Aorta (tissue), 5 donors: ENCODE data around the gene PPP6R3. TPM values are rescaled to one million over a fixed set of nuclear protein-coding genes. Genes with fewer than 3 reads are reported as not detected.
"Not testable (repeated sequence)": the region's sequence is repeated elsewhere in the genome, so short reads cannot be mapped to it uniquely, and the experiment has no call there.

Experiments used
- ATAC-seq: fragments of 200-7000 bp; cut with Tn5 transposase; one replicate; pipeline ENCODE4 v1.9.1; 2022; ENCODE audit warnings: moderate library complexity; ENCODE audit not compliant: low FRiP score
- DNase-seq, 2 donors: peaks; one replicate each; pipeline ENCODE4 v3.0.0-alpha.2; 2020
- H3K27ac ChIP-seq, 2 donors: one replicate each; pipeline ENCODE4 v1.5.1; 2013; ENCODE audit warnings: low read length in 2 of 2, mild to moderate bottlenecking in 2 of 2, moderate library complexity in 2 of 2, control low read depth in 1 of 2, inconsistent platforms in 1 of 2, low read depth in 1 of 2
- H3K27me3 ChIP-seq, 2 donors: one replicate each; pipeline ENCODE4 v1.6.1; 2013; ENCODE audit warnings: control low read depth in 1 of 2, low read length in 1 of 2, mild to moderate bottlenecking in 1 of 2, moderate library complexity in 1 of 2; ENCODE audit not compliant: insufficient read depth in 2 of 2, control insufficient read depth in 1 of 2
- H3K36me3 ChIP-seq, 2 donors: one replicate each; pipeline ENCODE4 v1.6.1; 2013; ENCODE audit warnings: control low read depth in 1 of 2, low read length in 1 of 2, mild to moderate bottlenecking in 1 of 2; ENCODE audit not compliant: insufficient read depth in 2 of 2, control insufficient read depth in 1 of 2
- H3K4me1 ChIP-seq, 2 donors: one replicate each; pipeline ENCODE4 v1.6.1; 2013; ENCODE audit warnings: low read length in 2 of 2, control low read depth in 1 of 2, mild to moderate bottlenecking in 1 of 2, moderate library complexity in 1 of 2; ENCODE audit not compliant: insufficient read depth in 2 of 2, control insufficient read depth in 1 of 2
- H3K4me3 ChIP-seq, 2 donors: one replicate each; pipeline ENCODE4 v1.5.1; 2013; ENCODE audit warnings: low read length in 2 of 2, control low read depth in 1 of 2, mild to moderate bottlenecking in 1 of 2
- H3K9me3 ChIP-seq: one replicate; pipeline ENCODE4 v1.6.1; 2013; ENCODE audit warnings: mild to moderate bottlenecking, low read length; ENCODE audit not compliant: control insufficient read depth
- WGBS, 2 donors: extraction: QIAGEN DNeasy Blood & Tissue Kit; methylation state at CpG; one replicate each; pipeline ENCODE4 v1.1.7; 2013; 5-methylcytosine and 5-hydroxymethylcytosine counted together
- intact Hi-C, 2 donors: fragments of 100-400 bp; cut with DNase I; formaldehyde crosslinking; loops; one replicate each; pipeline versions ENCODE4 v1.14.2 to v1.15.0; 2022
- polyA plus RNA-seq, 2 donors: library from polyadenylated mRNA; stranded (reverse); fragments of 200-250 nt; gene quantifications; one replicate each; pipeline ENCODE4 v1.2.3, GENCODE V29; 2013
- total RNA-seq, 2 donors: library from RNA; stranded (reverse); fragmentation: NEBNext Ultra II Directional; extraction: Animal tissue kit (Norgen Biotek cat#: 25700); gene quantifications; one replicate each; pipeline ENCODE4 v1.2.1, GENCODE V29; 2021
- donor health status: healthy with polysubstance abuse.
- donor health status: Bipolar disorder and iron deficiency.
- donor health status: DM: no; HTN: no; CAD: no.
- donor health status: DM: no; HTN: no; CAD: no.
- donor health status: DM: yes; HTN: yes; CAD: no.

The PPP6R3 gene
- total and polyA plus RNA-seq, 4 donors = 18.8 to 109 (median 65.4) TPM

DNA sequence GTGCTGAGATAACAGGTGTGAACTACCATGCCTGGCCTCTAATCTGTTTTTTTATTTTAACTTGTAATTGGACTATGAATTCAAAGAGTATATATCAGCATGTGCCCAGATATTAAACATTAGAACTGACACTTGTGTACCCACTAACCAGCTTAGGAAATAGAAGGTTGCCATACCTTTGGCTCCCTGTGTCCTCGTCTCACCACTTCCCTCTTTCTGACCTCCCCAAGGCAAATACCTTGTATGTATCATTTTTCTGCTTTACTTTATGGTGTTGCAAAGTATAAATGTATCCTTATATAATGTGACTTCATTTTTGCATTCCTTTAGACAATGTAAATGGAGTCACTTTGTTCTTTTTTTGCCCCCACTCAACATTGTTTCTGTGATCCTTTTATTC, 9.1 kb downstream of the PPP6R3 start:
- peaks cover 10 to 11% of the 10 kb centered on the region in 2 donors for H3K4me1 ChIP-seq
- H3K9me3 ChIP-seq = no peaks in the 10 kb centered on the region
- intact Hi-C loops = loop anchor here in 1 of 2 donors (10.0 kb wide), 1 partner anchor 105 kb away; no protein-coding TSS in a partner anchor
- DNase-seq (no peak), ATAC-seq (no peak)
- no peaks in the 10 kb centered on the region for H3K36me3 ChIP-seq
- 85 to 88% methylated on average over 1 of the region's 1 CpG for WGBS, 2 donors
- no peaks in the 10 kb centered on the region for H3K27me3 ChIP-seq
- no peak overlapping the region for H3K4me3 ChIP-seq
- H3K27ac ChIP-seq = no peak overlapping the region

- Histone ChIP-seq H3K27me3 (no peaks in the 10 kb centered on the region), H3K9me3 (no peaks in the 10 kb centered on the region), H3K4me1 (peaks cover 9 to 10% of the 10 kb centered on the region in 2 donors), H3K36me3 (no peaks in the 10 kb centered on the region), H3K27ac (no peak overlapping the region), H3K4me3 (no peak overlapping the region)
- DNase-seq (peak in 1 of 2 donors; percentile 59), ATAC-seq (no peak)
- 90 to 93% methylated on average over 4 of the region's 4 CpGs for WGBS, 2 donors
- intact Hi-C loops = no loop called here
Measured at GRCh38 chr11:68470304-68470811, 9.8 kb downstream of the PPP6R3 start.

DNA sequence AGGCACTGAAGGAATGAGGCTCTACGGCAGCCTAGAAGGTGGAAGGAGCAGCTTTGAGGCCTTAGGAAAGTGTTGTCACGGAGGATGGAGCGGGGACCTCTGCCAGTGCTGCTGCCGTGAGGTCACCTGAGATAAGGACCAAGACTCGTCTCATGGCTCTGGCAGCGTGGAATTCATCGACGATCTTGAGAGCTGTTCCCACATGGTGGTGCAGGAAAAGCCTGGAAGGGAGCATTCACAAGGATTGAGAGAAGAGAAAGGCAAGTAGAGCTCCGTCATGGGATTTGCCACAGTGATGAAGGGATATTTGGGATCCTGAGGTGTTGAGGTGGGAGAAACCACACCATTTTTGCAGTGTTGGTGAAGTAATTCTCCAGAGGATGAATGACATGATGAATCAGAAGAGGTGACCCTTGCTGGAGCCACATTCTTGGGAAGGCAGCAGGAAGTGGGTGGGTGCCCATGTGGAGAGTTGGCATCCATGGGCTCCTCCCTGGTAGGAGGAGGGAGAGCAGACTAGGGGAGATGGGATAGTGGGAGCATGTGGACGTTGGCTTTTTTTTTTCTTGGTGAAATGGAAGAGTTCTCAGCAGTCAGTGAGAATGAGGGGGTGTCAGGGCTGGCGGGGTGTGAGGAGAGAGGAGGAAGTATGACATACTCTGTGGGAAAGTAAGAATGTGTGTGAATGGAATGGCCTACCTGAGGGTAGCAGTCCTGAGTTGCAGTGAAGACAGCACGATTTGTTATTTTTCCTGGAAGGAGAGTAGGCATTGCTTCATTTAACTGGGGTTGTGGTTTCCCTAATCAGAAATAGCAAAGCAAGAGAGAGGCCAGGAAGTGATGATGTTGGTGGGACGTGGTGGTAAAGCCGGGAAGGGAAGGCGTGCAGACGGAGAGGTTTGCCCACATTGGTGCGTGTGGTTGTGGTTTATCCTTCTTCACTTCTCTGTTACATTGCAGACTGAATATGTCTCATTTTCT, 11.1 kb downstream of the PPP6R3 start:
- no peak for ATAC-seq
- DNase-seq = peak; percentile 45 to 67
- Histone ChIP-seq H3K27ac (no peak overlapping the region), H3K4me3 (no peak overlapping the region), H3K9me3 (no peaks in the 10 kb centered on the region), H3K36me3 (no peaks in the 10 kb centered on the region), H3K4me1 (peaks cover 8 to 10% of the 10 kb centered on the region in 2 donors), H3K27me3 (no peaks in the 10 kb centered on the region)
- intact Hi-C loops = no loop called here
- 70 to 71% methylated on average over 17 of the region's 17 CpGs for WGBS, 2 donors

DNA sequence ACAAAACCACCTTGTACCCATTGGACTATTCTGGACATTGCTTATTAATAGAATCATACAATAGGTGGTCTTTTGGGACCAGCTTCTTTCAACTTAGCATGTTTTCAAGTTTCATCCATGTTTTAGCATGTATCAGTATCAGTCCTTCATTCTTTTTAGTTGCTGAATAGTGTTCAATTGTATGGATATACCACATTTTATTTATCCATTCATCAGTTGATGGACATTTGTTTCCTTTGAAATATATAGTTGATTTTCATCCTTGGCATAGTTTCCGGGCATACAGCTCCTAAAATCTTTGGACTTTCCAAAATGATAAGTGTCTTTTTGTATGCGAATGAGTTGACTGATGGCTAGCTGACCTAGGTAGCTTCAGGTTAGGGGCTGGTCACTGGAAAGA, 12.2 kb downstream of the PPP6R3 start:
- no peak overlapping the region for H3K4me3 ChIP-seq
- H3K27ac ChIP-seq = no peak overlapping the region
- intact Hi-C loops = no loop called here
- WGBS, 2 donors = 93% methylated on average over 2 of the region's 2 CpGs
- H3K9me3 ChIP-seq = no peaks in the 10 kb centered on the region
- H3K4me1 ChIP-seq = peaks cover 8 to 10% of the 10 kb centered on the region in 2 donors
- H3K27me3 ChIP-seq = no peaks in the 10 kb centered on the region
- ATAC-seq = no peak
- no peak for DNase-seq
- no peaks in the 10 kb centered on the region for H3K36me3 ChIP-seq

GRCh38 chr11:68473693-68474092, 13.1 kb downstream of the PPP6R3 start:
- ATAC-seq (no peak), DNase-seq (no peak)
- Histone ChIP-seq H3K4me3 (no peak overlapping the region), H3K27ac (no peak overlapping the region), H3K9me3 (no peaks in the 10 kb centered on the region), H3K27me3 (no peaks in the 10 kb centered on the region), H3K36me3 (no peaks in the 10 kb centered on the region), H3K4me1 (peaks cover 8 to 10% of the 10 kb centered on the region in 2 donors)
- WGBS, 2 donors = 46 to 62% methylated on average over 1 of the region's 1 CpG
- intact Hi-C loops = no loop called here

GRCh38 chr11:68475626-68476025, 15.1 kb downstream of the PPP6R3 start:
- H3K9me3 ChIP-seq, ATAC-seq, H3K36me3 ChIP-seq, intact Hi-C loops, H3K27ac ChIP-seq, H3K27me3 ChIP-seq, H3K4me1 ChIP-seq, H3K4me3 ChIP-seq: not testable (repeated sequence)
- peak in 1 of 2 donors; percentile 35 for DNase-seq
- 93 to 97% methylated on average over 9 to 34 of the region's 34 CpGs for WGBS, 2 donors

- H3K4me3 ChIP-seq = no peak overlapping the region
- intact Hi-C loops = no loop called here
- no peak overlapping the region for H3K27ac ChIP-seq
- peaks cover 3 to 4% of the 10 kb centered on the region in 2 donors for H3K4me1 ChIP-seq
- H3K27me3 ChIP-seq = no peaks in the 10 kb centered on the region
- no peaks in the 10 kb centered on the region for H3K36me3 ChIP-seq
- WGBS, 2 donors = 81 to 85% methylated on average over 3 of the region's 3 CpGs
- ATAC-seq (no peak), DNase-seq (no peak)
- H3K9me3 ChIP-seq = no peaks in the 10 kb centered on the region
Measured at GRCh38 chr11:68479390-68479789, 18.8 kb downstream of the PPP6R3 start.

- Histone ChIP-seq H3K4me1 (peaks cover 3 to 4% of the 10 kb centered on the region in 2 donors), H3K27me3 (no peaks in the 10 kb centered on the region), H3K4me3 (no peak overlapping the region), H3K9me3 (no peaks in the 10 kb centered on the region), H3K27ac (no peak overlapping the region), H3K36me3 (no peaks in the 10 kb centered on the region)
- intact Hi-C loops = no loop called here
- DNase-seq (no peak), ATAC-seq (no peak)
- WGBS, 2 donors = 43 to 49% methylated on average over 2 of the region's 2 CpGs
Measured at GRCh38 chr11:68480193-68480592, 19.6 kb downstream of the PPP6R3 start.
